Endothelial cell of umbilical vein (primary cell): Measurements from ENCODE around the gene POLA1. TPM values are rescaled to one million over a fixed set of nuclear protein-coding genes. Genes with fewer than 3 reads are reported as not detected.
A peak's percentile ranks its signal among the peaks of the same experiment; 100 is the strongest.

Experiments used
- Bru-seq: library from RNA; stranded (reverse); fragments of 400-500 nt; gene quantifications from one replicate; lab custom pipeline; 2021; lab: Mats Ljungman, UMichigan
- BruChase-seq, 2 experiments: library from RNA; stranded (reverse); fragments of 400-500 nt; gene quantifications; one replicate each; lab custom pipeline; 2021; lab: Mats Ljungman, UMichigan
- BruUV-seq: library from RNA; stranded (reverse); fragments of 400-500 nt; replicated peaks from 2 replicates; lab custom pipeline; 2021; lab: Mats Ljungman, UMichigan
- CTCF ChIA-PET: fragments of 300-600, 350-600 bp; sonication (Branson Sonifier 250); formaldehyde crosslinking; loops from one replicate; lab custom pipeline; 2021; ENCODE audit warnings: antibody characterized with exemption, inconsistent platforms; lab: Charles Lee
- POLR2A ChIA-PET: fragments of 300-600, 350-600 bp; sonication (Branson Sonifier 250); formaldehyde crosslinking; loops from one replicate; lab custom pipeline; 2021; ENCODE audit warnings: antibody characterized with exemption, inconsistent platforms; lab: Charles Lee
- DNase-seq: peaks from one replicate; pipeline ENCODE4 v3.0.0-alpha.2; 2011; ENCODE audit warnings: low read depth, low spot score
- FAIRE-seq: peaks from 2 replicates; lab custom pipeline; 2011; peaks lifted over from hg19 to GRCh38; lab: Jason Lieb, UNC
- H2AFZ ChIP-seq: 2 replicates; pipeline ENCODE4 v1.6.0; 2012; ENCODE audit warnings: low read depth, low read length, control low read depth, inconsistent platforms
- H3K27ac ChIP-seq: 2 replicates; pipeline ENCODE4 v1.5.1; 2011; ENCODE audit warnings: low read depth, mild to moderate bottlenecking, control low read depth, low read length, moderate library complexity; ENCODE audit not compliant: insufficient read depth
- H3K27me3 ChIP-seq, 2 experiments: 2 replicates each; pipeline versions ENCODE4 v1.6.0 to v1.6.1; 2011; ENCODE audit warnings: low read length in 2 of 2, mixed read lengths in 1 of 2; ENCODE audit not compliant: control insufficient read depth in 2 of 2, insufficient read depth in 2 of 2
- H3K36me3 ChIP-seq, 2 experiments: 2 replicates in 1 of 2; 3 replicates in 1 of 2; pipeline ENCODE4 v1.5.1; 2011; ENCODE audit warnings: low read length in 2 of 2, mild to moderate bottlenecking in 1 of 2, moderate library complexity in 1 of 2; ENCODE audit not compliant: control insufficient read depth in 2 of 2, insufficient read depth in 2 of 2; ENCODE audit errors: extremely low read depth in 1 of 2
- H3K4me1 ChIP-seq: 3 replicates; pipeline ENCODE4 v1.5.1; 2011; ENCODE audit warnings: mild to moderate bottlenecking, low read length; ENCODE audit not compliant: control insufficient read depth, insufficient read depth; ENCODE audit errors: extremely low read depth
- H3K4me2 ChIP-seq: 2 replicates; pipeline ENCODE4 v1.6.1; 2011; ENCODE audit warnings: low read length, control low read depth, mixed read lengths; ENCODE audit not compliant: insufficient read depth
- H3K4me3 ChIP-seq, 3 experiments: fragments of 200-600 bp in 1 of 3; sonication (generic), shearing (Covaris generic) in 1 of 3; replicated peaks in 1 of 3; 2 replicates each; pipeline ENCODE4 v1.5.1; 2011 to 2016; ENCODE audit warnings: control low read depth in 3 of 3, low read length in 3 of 3, mild to moderate bottlenecking in 2 of 3, inconsistent platforms in 1 of 3, low read depth in 1 of 3, moderate library complexity in 1 of 3; ENCODE audit not compliant: insufficient read depth in 1 of 3
- H3K79me2 ChIP-seq: 2 replicates; pipeline ENCODE4 v1.6.0; 2012; ENCODE audit warnings: low read length, inconsistent platforms; ENCODE audit not compliant: control insufficient read depth, insufficient read depth
- H3K9ac ChIP-seq: replicated peaks from 2 replicates; pipeline ENCODE3; 2011; ENCODE audit warnings: low read length, control low read depth; ENCODE audit not compliant: insufficient read depth; ENCODE audit errors: extremely low read depth
- H3K9me1 ChIP-seq: replicated peaks from 3 replicates; pipeline ENCODE4 v1.6.0; 2011; ENCODE audit warnings: mild to moderate bottlenecking, low read length; ENCODE audit not compliant: control insufficient read depth, insufficient read depth; ENCODE audit errors: extremely low read depth
- H3K9me3 ChIP-seq: replicated peaks from 2 replicates; pipeline ENCODE4 v1.5.1; 2012; ENCODE audit warnings: low read length, inconsistent platforms; ENCODE audit not compliant: control insufficient read depth, insufficient read depth
- H4K20me1 ChIP-seq: replicated peaks from 2 replicates; pipeline ENCODE3; 2011; ENCODE audit warnings: mild to moderate bottlenecking, low read length; ENCODE audit not compliant: control insufficient read depth, insufficient read depth; ENCODE audit errors: extremely low read depth
- CTCF ChIP-seq, 2 donors: IDR thresholded peaks; 1 replicate in 1 of 2; 2 replicates in 1 of 2; pipeline ENCODE4 v1.5.1; 2011; ENCODE audit warnings: low read length in 2 of 2, mild to moderate bottlenecking in 2 of 2, moderate library complexity in 2 of 2, control low read depth in 1 of 2, inconsistent platforms in 1 of 2, low read depth in 1 of 2; ENCODE audit not compliant: insufficient read depth in 1 of 2; ENCODE audit errors: extremely low read depth in 1 of 2
- EZH2 ChIP-seq: IDR thresholded peaks from 2 replicates; pipeline ENCODE4 v1.6.1; 2012; ENCODE audit warnings: borderline replicate concordance, low read depth, mild to moderate bottlenecking, moderate library complexity, low read length, inconsistent platforms; ENCODE audit not compliant: severe bottlenecking
- JUN ChIP-seq: IDR thresholded peaks from 2 replicates; pipeline ENCODE4 v1.6.1; 2011; ENCODE audit warnings: borderline replicate concordance, low read depth; ENCODE audit not compliant: insufficient read length, insufficient read depth
- MAX ChIP-seq: IDR thresholded peaks from 2 replicates; pipeline ENCODE4 v1.6.1; 2011; ENCODE audit not compliant: insufficient read depth, insufficient read length
- dilution Hi-C: fragments of 300-500 bp; cut with MboI; formaldehyde crosslinking; loops from one replicate; pipeline ENCODE4 v1.15.0; 2019; ENCODE audit warnings: low sequenced_read_pairs; ENCODE audit not compliant: extremely low pct_ligation_motif_present
- intact Hi-C: fragments of 100-400 bp; cut with micrococcal nuclease; formaldehyde crosslinking; loops from one replicate; pipeline ENCODE4 v1.10.0; 2022
- long read RNA-seq: library from polyadenylated mRNA; stranded (forward); transcript quantifications from one replicate; pipeline ENCODE4 v2.0.0, GENCODE V29; 2021
- polyA minus RNA-seq, 3 experiments: library from RNA; depleted of rRNA, polyadenylated mRNA; stranded (reverse); fragments of >200 nt; gene quantifications; 1 replicate in 1 of 3; 2 replicates in 2 of 3; pipeline ENCODE4 v1.2.3, GENCODE V29; 2011
- polyA plus RNA-seq, 4 experiments: library from polyadenylated mRNA; depleted of rRNA in 3 of 4; stranded (reverse) in 3 of 4; unstranded in 1 of 4; fragments of >200 nt; gene quantifications; 2 replicates each; pipeline versions ENCODE4 v1.2.1 to v1.2.3, GENCODE V29; 2011 to 2012; ENCODE audit warnings: missing spikeins in 1 of 4
- total RNA-seq: library from RNA; stranded (reverse); gene quantifications from 2 replicates; pipeline ENCODE4 v1.2.3, GENCODE V29; 2021

The POLA1 gene
- total RNA-seq (16.4 and 18.6 TPM in 2 replicates), polyA plus RNA-seq (1.2 and 1.8 TPM in 2 replicates), polyA minus RNA-seq (10.4 and 12.5 TPM in 2 replicates), Bru-seq, nascent RNA (percentile 73 among the genes with signal in this experiment), BruChase-seq, experiment 1, labeled RNA remaining after a 6-hour chase (percentile 54 among the genes with signal in this experiment), BruChase-seq, experiment 2, labeled RNA remaining after a 2-hour chase (percentile 71 among the genes with signal in this experiment)
- 3.8 and 4.0 TPM in 2 replicates for polyA plus RNA-seq (2011; cell fraction: cytosol; rRNA removed)
- polyA plus RNA-seq (2011; cell fraction: nucleus; rRNA removed), result 5.0 and 5.2 TPM in 2 replicates
- polyA plus RNA-seq (2012), result 7.2 and 10.8 TPM in 2 replicates
- polyA minus RNA-seq (2011; cell fraction: cytosol; rRNA and poly(A)+ RNA removed), result 43.0 TPM
- 16.3 and 21.9 TPM in 2 replicates for polyA minus RNA-seq (2011; cell fraction: nucleus; rRNA and poly(A)+ RNA removed)
- long read RNA-seq, full-length matches to known transcripts, result 3 of 9 reads
- long read RNA-seq, partial matches to known transcripts, result 5 of 9 reads
- long read RNA-seq, other reads (novel, unspliced or antisense), result 1 of 9 reads

- BruUV-seq, result no TSS peak
- no peaks in the 10 kb centered on the region for H3K9me3 ChIP-seq
- DNase-seq (peak; percentile 97), FAIRE-seq (peak; percentile 95)
- H3K36me3 ChIP-seq, result no peaks in the 10 kb centered on the region
- dilution Hi-C loops (no loop called here), intact Hi-C loops (no loop called here)
- peaks cover 38% of the 10 kb centered on the region for H3K79me2 ChIP-seq
- TF ChIP-seq JUN, result no peak
- no peak for TF ChIP-seq EZH2
- TF ChIP-seq CTCF (IDR thresholded peaks at IDR 0.05; ENCODE audit: extremely low read depth in 1 of 2, insufficient read depth in 1 of 2, low read depth in 1 of 2, low read length in 2 of 2), result peak in 1 of 2 donors; percentile 25
- TF ChIP-seq MAX, result peak; percentile 31
- no peaks in the 10 kb centered on the region for H3K9me1 ChIP-seq
- peak within 1 kb of the TSS; percentile 90 for H2AFZ ChIP-seq
- peak within 1 kb of the TSS; percentile 88 for H3K27ac ChIP-seq
- no peaks in the 10 kb centered on the region for H3K27me3 ChIP-seq
- ChIA-PET CTCF (interaction anchor here (1.1 to 1.6 kb wide), 2 partner anchors 17 to 322 kb away, joined by 3 to 4 read pairs; no protein-coding TSS in a partner anchor), POLR2A (no interaction called here)
- peak within 1 kb of the TSS; percentile 95 for H3K4me2 ChIP-seq
- H3K4me3 ChIP-seq, result peak within 1 kb of the TSS; percentile 86 to 94 (median 93)
- H3K4me1 ChIP-seq, result peaks cover 5% of the 10 kb centered on the region
- H3K9ac ChIP-seq, result peak within 1 kb of the TSS; percentile 94
- no peaks in the 10 kb centered on the region for H4K20me1 ChIP-seq
Observed at GRCh38 chrX:24693453-24694202, at the start of gene POLA1. TSS of gene POLA1 (plus strand) at chrX:24693918. CDS start at chrX:24693962, 44 bp downstream.
